ENCODE measurements around the gene ADGB.
A peak's percentile ranks its signal among the peaks of the same experiment; 100 is the strongest.

The ADGB gene

DNA sequence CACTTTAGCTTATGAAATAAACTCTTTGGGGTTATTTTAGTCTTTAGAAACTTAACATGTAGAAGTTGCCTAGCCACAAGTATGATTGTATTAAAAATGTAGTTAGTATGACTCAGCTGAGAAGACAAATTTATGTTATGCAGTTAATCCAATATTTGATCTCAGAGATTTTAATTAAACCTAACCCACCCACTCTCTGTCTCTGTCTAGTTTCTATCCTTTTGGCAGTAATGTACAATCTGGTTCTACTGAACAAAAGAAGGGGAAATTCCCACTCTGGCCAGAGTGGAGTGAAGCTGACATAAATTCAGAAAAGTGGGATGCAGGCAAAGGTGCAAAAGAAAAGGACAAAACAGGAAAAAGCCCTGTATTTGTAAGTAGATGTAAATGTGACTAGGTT lies 36.4 kb downstream of the ADGB start:
- DNase-seq = no peak

DNA sequence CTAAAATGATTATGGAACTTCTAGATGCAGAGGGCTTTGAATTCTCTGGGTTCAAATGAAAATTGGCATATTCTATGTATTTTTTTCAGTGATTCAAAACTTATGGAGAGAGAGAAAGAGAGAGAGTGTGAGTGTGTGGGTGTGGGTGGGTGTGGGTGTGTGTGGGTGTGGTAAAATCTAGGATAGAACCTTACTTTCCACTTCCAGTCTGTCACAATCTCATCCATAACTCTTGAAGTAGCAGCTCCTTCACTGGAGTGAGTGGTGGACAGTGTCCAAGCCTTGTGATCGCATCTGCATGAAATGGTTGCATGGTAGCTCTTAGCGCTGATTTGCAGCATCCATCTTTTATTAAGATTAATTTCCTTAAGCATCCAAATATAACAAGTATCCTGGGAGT lies 37.7 kb downstream of the ADGB start:
- DNase-seq = no peak

GRCh38 chr6:146642921-146643320 lies 44.1 kb downstream of the ADGB start:
- no peak for DNase-seq

- peak; percentile 33 for DNase-seq
Measured at GRCh38 chr6:146650799-146651481, 52.2 kb downstream of the ADGB start.

DNA sequence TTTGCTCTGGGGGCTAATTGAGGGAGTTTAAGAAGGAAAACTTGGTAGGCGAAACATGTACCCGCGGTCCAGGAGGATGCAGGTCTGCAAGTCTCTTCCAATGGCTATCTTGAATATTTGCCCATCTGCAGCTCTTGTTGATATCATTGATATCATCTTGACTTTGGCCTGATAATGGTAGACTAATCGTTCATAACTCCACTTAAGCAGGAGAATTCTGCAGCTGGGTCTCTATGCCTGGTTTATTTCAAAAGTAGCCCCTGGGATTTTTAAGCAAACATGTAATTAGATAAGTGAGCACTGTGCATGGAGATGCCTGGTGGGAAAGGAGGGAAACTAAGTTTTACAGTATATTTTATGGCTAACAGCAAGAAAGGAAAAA lies 52.7 kb downstream of the ADGB start:
- DNase-seq = no peak

GRCh38 chr6:146657432-146657831 lies 58.7 kb downstream of the ADGB start:
- no peak for DNase-seq

- DNase-seq = no peak
Measured at GRCh38 chr6:146664871-146665360, 66.1 kb downstream of the ADGB start.

GRCh38 chr6:146666909-146667308 lies 68.1 kb downstream of the ADGB start:
- no peak for DNase-seq

DNA sequence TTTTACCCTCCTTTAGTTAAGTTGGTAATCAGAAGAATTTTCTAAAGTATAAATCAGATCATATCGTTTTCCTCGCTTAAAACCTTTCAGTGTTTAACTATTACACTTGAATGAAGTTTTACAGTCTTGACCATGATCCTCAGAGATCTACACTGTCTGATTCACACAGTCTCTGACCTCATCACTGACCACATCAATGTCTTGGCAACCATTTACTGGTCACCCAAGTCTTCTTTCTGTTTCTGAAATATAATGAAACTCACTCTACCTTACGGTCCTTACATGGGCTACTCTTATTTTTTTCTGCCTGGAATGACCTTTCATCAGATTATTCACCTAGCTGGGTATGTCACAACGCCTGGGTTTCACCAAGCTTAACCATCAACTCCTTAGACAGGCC lies 71.4 kb downstream of the ADGB start:
- no peak for DNase-seq

DNA sequence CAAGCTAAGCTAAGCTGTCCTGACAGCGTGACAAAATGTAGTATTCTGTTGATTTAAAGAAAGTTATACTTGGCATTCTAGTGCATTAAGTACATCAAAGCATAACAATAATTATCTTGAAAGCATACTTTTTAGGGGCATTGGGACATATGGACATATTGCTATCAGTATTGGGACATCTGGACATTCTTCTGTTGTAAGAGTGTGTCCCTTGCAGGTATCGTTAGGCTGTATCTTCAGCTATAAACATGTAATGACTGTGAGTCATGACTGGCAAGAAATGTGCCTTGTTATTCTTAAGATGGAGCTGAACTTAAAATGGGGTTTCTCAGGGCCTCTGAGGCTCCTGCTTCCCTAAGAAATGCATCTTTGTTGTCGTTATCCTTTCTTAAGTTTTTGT lies 74.3 kb downstream of the ADGB start:
- DNase-seq = no peak

GRCh38 chr6:146679386-146679785 lies 80.6 kb downstream of the ADGB start:
- no peak for DNase-seq

DNA sequence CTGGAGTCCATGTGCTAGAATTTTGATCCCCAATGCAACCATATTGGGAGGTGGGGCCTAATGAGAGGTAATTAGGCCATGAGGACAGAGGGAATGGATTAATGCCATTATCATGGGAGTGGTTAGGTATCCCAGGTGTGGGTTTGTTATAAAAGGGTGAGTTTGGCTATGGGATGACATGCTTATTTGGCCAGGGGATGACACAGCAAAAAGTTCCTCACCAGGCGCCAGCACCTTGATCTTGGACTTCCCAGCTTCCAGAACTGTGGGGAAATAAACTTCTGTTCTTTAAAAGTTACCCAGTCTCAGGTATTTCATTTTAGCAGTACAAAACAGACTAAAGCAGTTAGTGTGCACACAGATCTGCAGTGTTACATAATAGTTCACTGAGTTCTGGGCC lies 84.1 kb downstream of the ADGB start:
- peak; percentile 12 for DNase-seq

DNA sequence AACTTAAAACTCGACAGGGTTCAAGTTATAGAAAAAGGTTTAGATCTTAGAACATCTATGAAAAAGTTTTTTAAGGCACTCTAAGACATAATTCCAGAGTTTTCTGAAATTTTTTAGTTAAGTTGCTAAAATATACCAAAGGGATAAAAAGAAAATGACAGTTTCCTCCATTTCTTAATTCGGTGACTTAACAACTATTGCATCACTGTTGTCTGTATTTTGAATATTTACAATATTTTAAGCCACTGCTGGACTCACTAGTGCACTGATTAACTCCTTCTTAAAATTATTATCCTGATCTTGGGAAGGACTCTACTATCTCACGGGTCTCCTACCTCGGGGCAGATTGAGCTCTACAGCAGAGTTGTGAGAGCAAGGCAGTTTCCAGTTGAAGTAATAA lies 91.0 kb downstream of the ADGB start:
- no peak for DNase-seq

DNA sequence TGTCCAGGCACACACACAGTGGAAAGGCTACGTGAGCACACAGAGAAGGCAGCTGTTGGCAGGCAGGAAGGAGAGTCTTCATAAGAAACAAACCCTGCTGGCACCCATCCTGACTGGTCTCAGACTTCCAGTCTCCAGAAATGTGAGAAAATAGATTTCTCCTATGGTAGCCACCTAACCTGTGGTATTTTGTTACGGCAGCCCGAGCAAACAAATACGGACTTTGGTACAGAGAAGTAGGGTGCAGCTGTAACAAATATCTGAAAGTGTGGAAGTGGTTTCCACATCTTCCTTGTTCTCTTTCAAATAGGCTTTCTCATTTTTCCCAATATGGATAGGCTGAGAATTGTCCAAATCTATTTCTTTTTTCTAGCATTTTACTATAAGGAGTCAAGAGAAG lies 94.6 kb downstream of the ADGB start:
- no peak for DNase-seq

DNA sequence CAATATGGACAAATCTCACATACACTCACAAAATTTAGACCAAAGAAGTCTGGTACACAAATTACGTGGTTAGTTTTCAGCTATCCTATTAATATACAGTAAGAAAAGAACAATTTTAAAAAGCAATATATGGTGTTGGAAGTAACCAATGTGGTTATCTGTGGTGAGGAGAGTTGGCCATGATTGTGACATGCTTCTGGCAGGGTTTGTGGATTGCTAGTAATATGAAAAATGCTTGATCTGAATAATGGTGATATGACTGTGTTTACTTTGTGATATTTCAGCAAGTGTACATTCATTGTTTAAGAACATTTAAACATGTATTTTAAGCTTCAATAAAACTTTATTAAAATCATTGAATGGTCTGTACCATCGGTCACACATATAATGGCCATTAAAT lies 99.1 kb downstream of the ADGB start:
- no peak for DNase-seq

DNA sequence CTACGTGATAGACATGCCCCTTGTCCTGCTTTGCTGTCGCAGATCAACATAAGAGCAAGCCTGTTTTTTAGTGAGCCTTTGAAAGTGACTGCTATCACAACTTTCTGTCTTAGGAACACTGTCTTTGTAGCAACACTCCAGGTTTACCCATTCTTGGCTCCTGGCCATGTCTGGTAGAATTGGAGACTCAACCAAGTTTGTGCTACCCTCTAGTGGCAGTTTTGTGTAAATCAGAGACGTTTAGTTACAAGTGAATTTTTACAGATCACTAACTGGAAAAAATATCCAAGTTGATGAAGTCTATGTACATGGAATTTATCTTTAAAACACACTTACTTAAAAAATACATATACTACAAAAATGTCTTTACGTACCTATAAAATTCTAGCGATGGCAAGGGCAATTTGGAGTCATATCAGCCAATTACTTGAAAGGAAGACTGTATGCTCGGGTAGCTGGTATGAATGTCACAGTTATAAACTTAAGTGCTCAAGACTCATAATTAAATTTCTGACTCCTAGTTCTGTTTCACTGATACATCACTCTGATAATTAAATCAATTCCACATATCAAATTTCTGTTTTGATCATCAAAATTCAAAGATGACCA lies 101.4 kb downstream of the ADGB start:
- peak; percentile 89 for DNase-seq

- DNase-seq = no peak
Measured at GRCh38 chr6:146701632-146702031, 102.9 kb downstream of the ADGB start.

DNA sequence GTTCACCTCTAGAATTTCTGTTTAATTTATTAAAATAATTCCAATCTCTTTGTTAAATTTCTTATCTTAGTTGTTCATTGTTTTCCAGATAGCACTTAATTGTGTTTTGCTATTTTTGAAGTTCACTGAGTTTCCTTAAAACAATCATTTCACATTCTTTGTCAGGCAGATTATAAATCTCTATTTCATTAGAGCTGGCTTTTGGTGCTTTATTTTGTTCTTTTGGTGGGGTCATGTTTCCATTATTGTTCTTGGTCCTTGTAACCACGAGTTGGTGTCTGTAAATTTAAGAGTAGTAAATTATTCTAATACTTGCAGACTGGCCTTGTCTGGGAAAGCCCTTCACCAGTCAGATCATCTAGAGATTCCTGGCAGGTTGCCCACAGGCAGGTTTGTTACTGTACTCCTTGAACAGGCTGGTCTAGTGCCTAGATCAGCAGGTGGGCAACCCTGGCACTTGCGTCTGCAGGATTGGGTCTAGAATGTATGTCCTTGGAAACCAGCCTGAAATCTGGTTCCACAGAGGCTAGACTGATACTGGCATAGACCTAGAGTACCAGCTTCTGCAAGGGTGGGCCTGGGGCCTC lies 110.4 kb downstream of the ADGB start:
- peak; percentile 4 for DNase-seq

DNA sequence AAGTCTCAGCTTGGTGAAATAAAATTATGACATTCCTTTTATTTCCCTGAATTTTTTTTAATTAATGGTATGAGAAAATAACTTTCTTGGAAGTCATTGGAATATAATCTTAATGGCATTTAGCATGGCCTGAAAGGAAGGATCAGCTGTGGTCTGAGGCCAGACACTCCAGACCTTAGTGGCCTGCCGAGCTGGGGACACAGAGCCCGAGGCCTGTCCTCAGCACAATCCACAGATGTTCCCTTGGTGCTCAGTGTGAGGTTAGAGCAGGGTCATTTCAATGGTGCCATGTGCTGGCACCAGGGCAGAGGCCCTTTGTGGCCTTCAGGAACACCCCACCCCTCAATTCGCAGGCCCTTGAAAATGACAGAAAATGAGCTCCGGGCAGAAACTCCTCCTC lies 120.6 kb downstream of the ADGB start:
- DNase-seq = no peak

DNA sequence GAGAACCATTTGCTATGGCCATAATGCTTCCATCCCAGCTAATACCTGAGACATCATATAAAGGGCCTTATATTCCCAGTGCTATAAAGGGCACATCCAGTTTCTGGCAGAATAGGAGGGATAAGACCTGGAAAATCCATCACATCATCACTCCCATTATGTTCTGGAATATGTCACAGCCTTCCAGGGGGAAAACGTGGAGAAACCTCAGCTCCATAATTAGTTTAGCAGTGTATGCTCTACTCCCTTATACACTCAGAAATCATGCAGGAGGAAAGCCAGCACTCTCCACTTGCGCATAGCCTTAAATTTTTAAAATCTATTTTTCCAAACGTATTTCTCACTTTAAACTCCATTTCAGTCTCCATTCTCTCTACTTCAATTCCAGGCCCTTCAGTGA lies 140.9 kb downstream of the ADGB start:
- no peak for DNase-seq

DNA sequence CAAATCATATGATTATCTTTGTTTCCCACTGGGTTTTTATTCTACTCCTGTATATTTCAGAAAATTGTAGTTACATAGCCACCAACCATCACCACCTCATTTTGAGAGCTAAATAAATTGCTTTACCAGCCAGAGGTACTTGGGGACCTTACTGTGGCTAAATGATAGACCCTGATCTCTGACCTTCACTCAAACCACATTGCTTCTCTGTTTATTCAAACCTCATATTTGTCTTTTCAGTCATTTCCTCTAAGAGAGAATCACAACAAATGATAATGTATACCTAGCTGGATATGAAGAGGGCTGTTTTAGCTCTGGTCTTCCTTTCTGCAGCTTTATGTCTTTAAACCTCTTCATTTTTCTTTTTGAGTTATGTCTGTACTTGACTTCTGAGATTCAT lies 142.8 kb downstream of the ADGB start:
- DNase-seq = no peak

GRCh38 chr6:146753306-146753705 lies 154.5 kb downstream of the ADGB start:
- DNase-seq = no peak

GRCh38 chr6:146767632-146768031 lies 168.9 kb downstream of the ADGB start:
- peak; percentile 7 for DNase-seq

DNA sequence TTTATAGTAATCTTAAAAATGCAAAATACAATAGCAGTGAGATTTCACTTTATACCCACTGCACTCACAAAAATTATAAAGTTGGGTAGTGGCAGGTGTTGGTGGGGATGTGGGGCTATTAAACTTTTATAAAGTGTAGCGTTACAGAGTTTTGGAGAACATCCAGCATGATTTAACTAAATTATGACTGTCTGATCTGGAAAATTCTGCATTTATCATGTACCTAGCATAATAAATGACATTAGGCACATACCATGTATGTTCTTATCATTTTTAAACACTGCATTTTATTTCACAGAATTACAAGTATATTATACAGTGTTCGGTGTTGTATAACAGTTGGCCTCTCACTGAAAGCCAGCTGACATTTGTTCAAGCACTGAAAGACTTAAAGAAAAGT lies 169.9 kb downstream of the ADGB start:
- no peak for DNase-seq
